ENCODE data around the gene GP1BA.

- no peak for TF ChIP-seq CTCF (IDR thresholded peaks at IDR 0.05; ENCODE audit: low read depth, low read length, missing input control)
- no peak for TF ChIP-seq MAX (IDR thresholded peaks at IDR 0.05)
- no peak for TF ChIP-seq TAF1 (conservative IDR thresholded peaks at IDR 0.05)
- TF ChIP-seq EGR1 (IDR thresholded peaks at IDR 0.05; ENCODE audit: low read depth in 2 of 2), result no peak
These were observed 679 bp downstream of the GP1BA start for GRCh38 chr17:4932756-4933155.
